NCI-H187 (cell line): ENCODE measurements around the gene QSER1.
"Not testable (repeated sequence)": the region's sequence is repeated elsewhere in the genome, so short reads cannot be mapped to it uniquely, and the experiment has no call there.

ENCODE experiments used
- DNase-seq, 2 experiments: peaks; one replicate each; lab custom pipeline; 2025; lab: John Stamatoyannopoulos, UW

QSER1 gene

GRCh38 chr11:32892355-32893092, at the start of gene QSER1:
Gene QSER1 (plus strand): TSS chr11:32892811. CDS start chr11:32893126, 315 bp downstream.
- peak; percentile 53 to 76 for DNase-seq

GRCh38 chr11:32843544-32843943, 49.1 kb upstream of the QSER1 start:
- no peak for DNase-seq

GRCh38 chr11:32847511-32847910, 45.1 kb upstream of the QSER1 start:
- no peak for DNase-seq

- no peak for DNase-seq
These were observed 42.9 kb upstream of the QSER1 start for GRCh38 chr11:32849761-32850160.

- no peak for DNase-seq
These were observed 41.4 kb upstream of the QSER1 start for GRCh38 chr11:32851251-32851650.

- no peak for DNase-seq
These were observed 40.4 kb upstream of the QSER1 start for GRCh38 chr11:32852207-32852606.

GRCh38 chr11:32855601-32856000, 37.0 kb upstream of the QSER1 start:
- no peak for DNase-seq

GRCh38 chr11:32858731-32859130, 33.9 kb upstream of the QSER1 start:
- DNase-seq, result no peak

- no peak for DNase-seq
These were observed 30.6 kb upstream of the QSER1 start for GRCh38 chr11:32861850-32862577.

GRCh38 chr11:32864555-32864954, 28.1 kb upstream of the QSER1 start:
- no peak for DNase-seq

GRCh38 chr11:32868752-32869151, 23.9 kb upstream of the QSER1 start:
- not testable (repeated sequence) for DNase-seq

GRCh38 chr11:32870676-32871075, 21.9 kb upstream of the QSER1 start:
- no peak for DNase-seq

GRCh38 chr11:32874132-32874531, 18.5 kb upstream of the QSER1 start:
- peak in 1 of 2 experiments; percentile 45 for DNase-seq

- DNase-seq, result no peak
These were observed 11.3 kb upstream of the QSER1 start for GRCh38 chr11:32881286-32881685.

GRCh38 chr11:32883421-32883820, 9.2 kb upstream of the QSER1 start:
- DNase-seq, result no peak

- no peak for DNase-seq
These were observed 8.6 kb upstream of the QSER1 start for GRCh38 chr11:32884023-32884422.

GRCh38 chr11:32884770-32885384, 7.7 kb upstream of the QSER1 start:
- DNase-seq, result no peak

- no peak for DNase-seq
These were observed 7.1 kb upstream of the QSER1 start for GRCh38 chr11:32885556-32885955.

GRCh38 chr11:32886180-32886579, 6.4 kb upstream of the QSER1 start:
- no peak for DNase-seq

- not testable (repeated sequence) for DNase-seq
These were observed 4.8 kb upstream of the QSER1 start for GRCh38 chr11:32887707-32888383.

- DNase-seq, result not testable (repeated sequence)
These were observed 4.3 kb upstream of the QSER1 start for GRCh38 chr11:32888384-32888710.

GRCh38 chr11:32888805-32889204, 3.8 kb upstream of the QSER1 start:
- DNase-seq, result no peak
